ENCODE results near the gene SRSF2.
"Not testable (repeated sequence)": the region's sequence is repeated elsewhere in the genome, so short reads cannot be mapped to it uniquely, and the experiment has no call there.

GRCh38 chr17:76712321-76712720, 24.8 kb downstream of the SRSF2 start:
- TF ChIP-seq POLR2A, CTCF (IDR thresholded peaks at IDR 0.05): not testable (repeated sequence)

All from uterus (tissue), 2 donors.